Retinal pigment epithelial cell (primary cell): ENCODE measurements around the gene NCF1.
"Not testable (repeated sequence)": the region's sequence is repeated elsewhere in the genome, so short reads cannot be mapped to it uniquely, and the experiment has no call there.

Experiments used
- DNase-seq: peaks from one replicate; pipeline ENCODE4 v3.0.0-alpha.2; 2010; ENCODE audit warnings: low read depth
- H3K4me3 ChIP-seq: 2 replicates; pipeline ENCODE4 v1.5.1; 2011; ENCODE audit warnings: mild to moderate bottlenecking, low read length, control low read depth, moderate library complexity
- CTCF ChIP-seq: conservative IDR thresholded peaks from 2 replicates; pipeline ENCODE4 v1.5.1; 2011; ENCODE audit warnings: low read depth, low read length, control low read depth, inconsistent platforms

The NCF1 gene

DNA sequence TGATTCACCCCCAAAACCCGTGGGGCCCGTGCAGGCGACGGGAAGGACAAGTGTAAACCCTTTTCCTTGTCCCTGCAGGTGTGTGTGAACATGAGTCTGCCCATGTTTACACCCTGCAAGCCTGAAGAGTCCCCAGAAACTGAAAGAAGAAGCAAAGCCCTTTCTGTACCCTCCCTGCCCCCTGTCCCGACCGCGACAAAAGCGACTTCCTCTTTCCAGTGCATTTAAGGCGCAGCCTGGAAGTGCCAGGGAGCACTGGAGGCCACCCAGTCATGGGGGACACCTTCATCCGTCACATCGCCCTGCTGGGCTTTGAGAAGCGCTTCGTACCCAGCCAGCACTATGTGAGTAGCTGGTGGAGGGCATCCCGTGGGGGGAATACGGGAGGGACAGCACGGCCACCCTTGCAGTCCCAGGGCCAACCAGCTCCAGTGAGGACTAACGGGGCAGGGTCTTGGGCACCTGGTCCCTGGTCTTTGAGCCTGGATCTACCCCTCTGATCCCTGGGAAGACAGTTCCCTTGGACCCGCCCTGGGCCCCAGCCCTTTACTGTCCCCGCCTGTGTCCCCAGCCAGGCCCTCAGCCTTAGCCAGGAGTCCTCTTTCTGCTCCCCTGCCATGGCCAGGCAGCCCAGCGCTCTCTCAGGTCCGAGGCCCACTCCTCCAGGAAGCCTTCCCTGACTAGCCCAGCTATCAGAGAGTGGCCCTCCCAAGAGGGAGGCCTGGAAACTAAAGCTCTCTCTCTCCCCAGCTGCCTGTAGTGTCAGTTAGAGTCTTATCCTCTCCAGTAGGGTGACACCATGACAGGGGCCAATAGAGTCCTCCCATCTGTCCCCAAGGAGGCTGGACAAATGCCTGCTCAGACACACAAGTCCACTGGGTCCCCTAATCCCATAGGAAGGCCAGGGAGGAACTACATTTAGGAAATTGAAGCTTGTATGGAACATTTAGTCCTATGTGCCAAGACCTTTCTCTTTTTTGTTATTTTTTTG is at the start of gene NCF1:
NCF1 (plus strand) TSS at position 252 of the 991 bp plus-strand sequence; CDS start at position 273, 21 bp downstream.
- H3K4me3 ChIP-seq, DNase-seq: not testable (repeated sequence)

DNA sequence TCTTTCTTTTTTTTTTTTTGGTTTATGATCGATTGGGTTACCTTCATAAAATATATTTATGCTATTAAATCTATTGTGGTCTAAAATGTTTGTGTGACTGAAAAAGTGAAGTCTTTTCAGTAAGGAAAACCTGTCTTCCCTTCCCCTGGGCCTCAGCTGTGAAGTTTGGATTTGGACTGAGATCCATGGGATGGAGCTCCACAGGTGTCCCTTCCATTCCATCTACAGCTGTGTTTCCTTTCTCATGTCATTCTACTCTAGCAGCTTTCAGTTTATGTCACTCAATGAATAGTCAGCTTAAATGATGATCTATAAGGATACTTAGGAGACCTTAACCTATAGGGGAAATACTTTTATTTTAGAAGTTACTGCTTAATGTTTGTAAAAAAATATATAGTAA is 48.0 kb upstream of the NCF1 start:
- H3K4me3 ChIP-seq = no peak overlapping the region
- DNase-seq = no peak
- no peak for TF ChIP-seq CTCF

- H3K4me3 ChIP-seq = no peak overlapping the region
- no peak for TF ChIP-seq CTCF
- DNase-seq = no peak
Measured at GRCh38 chr7:74726309-74727101, 47.3 kb upstream of the NCF1 start.

GRCh38 chr7:74728686-74729085 is 45.1 kb upstream of the NCF1 start:
- not testable (repeated sequence) for DNase-seq, H3K4me3 ChIP-seq

- H3K4me3 ChIP-seq, DNase-seq: not testable (repeated sequence)
Measured at GRCh38 chr7:74730186-74730585, 43.6 kb upstream of the NCF1 start.

DNA sequence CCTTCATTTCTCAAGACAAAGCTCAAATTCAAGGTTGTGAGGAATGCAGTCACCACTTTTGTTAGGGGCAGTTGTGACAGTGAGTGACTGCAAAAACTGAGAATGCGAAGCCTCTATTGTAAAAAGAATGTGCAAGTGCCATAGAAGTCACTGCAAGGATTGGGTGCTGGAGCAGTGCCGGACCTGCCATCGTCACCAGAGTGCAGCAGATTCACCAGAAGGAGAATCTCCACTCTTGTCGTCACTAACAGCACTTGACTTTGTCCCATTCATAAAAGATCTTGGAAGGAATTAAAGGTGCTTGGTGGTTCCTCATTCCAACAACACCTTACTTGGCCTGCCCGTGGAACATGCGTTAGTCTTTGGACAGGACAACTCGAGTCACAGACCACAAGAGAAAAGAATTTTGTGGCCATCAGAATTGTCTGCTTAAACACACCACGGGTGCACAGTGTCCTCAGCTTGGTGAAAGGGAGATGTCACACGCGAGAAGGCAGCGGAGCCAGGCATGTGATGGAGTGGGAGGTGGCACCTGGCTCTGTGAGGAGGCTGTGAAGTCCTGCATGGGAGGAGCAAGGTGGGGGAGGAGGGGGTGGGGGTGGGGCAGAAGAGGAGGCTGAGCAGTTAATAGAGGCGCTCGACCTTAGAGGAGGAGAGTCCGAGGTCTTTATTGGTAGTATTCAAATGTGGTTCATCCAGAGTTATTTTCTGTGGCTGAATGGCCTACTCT is 33.7 kb upstream of the NCF1 start:
- H3K4me3 ChIP-seq, DNase-seq: not testable (repeated sequence)

DNA sequence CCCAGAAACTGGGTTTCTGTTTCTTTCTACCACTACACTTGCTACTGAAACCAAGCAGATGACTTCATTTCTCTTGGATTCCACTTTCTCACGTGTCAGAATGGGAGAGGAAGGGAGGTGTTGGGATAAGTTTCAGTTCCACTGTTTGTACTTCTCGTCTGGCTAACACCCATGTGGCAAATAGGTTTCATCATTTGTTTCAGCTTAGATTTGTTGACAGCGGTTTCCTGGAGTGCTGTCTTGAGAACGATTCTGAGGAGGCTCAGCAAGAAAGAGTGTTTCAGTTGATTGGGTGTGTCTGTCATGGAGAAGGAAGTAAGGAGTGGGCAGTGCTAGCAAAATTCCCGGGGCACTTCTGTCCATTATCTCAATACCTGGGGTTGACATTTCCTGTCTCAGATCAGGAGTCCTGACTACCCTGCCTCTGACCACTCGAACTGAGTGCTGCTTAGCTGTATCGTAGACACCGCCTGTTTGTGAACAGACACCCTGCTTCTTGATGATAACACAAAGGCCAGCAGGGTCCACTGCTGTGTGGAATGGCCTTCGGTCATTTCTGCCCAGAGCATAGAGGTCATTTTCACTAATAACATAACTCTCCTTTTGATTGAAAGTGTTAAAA is 29.8 kb upstream of the NCF1 start:
- DNase-seq, H3K4me3 ChIP-seq: not testable (repeated sequence)

- H3K4me3 ChIP-seq = not testable (repeated sequence)
Measured at GRCh38 chr7:74753921-74754482, 19.8 kb upstream of the NCF1 start.

GRCh38 chr7:74756673-74757072 is 17.1 kb upstream of the NCF1 start:
- not testable (repeated sequence) for H3K4me3 ChIP-seq, DNase-seq

More at GRCh38 chr7:74753921-74754482, 19.8 kb upstream of the NCF1 start:
- DNase-seq = not testable (repeated sequence)

DNA sequence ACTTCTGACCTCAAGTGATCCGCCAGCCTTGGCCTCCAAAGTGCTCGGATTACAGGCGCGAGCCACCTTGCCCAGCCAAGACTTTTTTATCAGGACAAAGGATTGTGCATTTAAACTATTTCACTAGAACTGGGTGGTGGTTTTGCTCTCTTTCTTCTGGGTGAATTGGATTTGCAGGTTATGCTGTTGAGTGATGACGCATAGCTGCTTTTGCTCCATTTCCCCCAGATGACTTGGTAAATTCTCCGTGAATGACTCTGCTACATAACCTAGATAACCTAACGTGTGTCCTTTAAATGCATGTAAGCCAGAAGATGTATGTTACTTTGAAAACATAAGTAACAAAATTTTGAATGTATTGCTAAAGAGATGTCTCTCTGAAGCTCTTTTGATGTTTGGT is 15.5 kb upstream of the NCF1 start:
- not testable (repeated sequence) for DNase-seq, H3K4me3 ChIP-seq

GRCh38 chr7:74758982-74759381 is 14.8 kb upstream of the NCF1 start:
- DNase-seq, H3K4me3 ChIP-seq: not testable (repeated sequence)

DNA sequence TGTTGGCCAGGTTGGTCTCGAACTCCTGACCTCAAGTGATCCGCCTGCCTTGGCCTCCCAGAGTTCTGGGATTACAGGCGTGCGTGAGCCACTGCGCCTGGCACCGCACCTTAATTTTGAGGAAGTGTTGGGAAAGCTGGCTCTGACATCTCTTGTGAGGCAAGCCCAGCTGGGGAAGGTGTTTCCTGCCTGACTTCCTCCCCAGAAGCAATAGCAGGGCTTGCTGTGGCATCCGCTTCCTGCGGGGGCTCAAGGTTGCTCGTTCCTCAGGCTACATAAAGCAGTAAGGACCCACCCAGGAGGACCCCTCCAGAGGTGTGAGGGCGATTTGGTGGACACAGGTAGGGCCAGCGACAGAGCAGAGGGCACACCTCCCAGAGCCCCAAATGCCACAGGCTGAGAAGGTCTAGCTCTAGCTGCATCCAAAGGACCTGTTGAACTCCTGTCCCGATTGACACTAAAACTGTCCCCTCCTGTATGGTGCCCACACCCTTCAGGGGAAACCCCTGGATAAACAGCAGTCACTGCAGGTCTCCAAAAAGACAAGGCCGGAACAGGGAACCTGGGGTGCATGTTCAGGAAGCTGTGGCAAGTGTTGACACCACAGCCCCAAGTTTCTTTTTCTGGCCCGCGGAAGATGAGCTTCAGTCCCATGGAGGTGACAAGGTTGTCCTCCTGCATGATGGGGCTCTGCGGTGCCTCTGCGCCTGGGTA is 8.4 kb upstream of the NCF1 start:
- H3K4me3 ChIP-seq, DNase-seq: not testable (repeated sequence)

DNA sequence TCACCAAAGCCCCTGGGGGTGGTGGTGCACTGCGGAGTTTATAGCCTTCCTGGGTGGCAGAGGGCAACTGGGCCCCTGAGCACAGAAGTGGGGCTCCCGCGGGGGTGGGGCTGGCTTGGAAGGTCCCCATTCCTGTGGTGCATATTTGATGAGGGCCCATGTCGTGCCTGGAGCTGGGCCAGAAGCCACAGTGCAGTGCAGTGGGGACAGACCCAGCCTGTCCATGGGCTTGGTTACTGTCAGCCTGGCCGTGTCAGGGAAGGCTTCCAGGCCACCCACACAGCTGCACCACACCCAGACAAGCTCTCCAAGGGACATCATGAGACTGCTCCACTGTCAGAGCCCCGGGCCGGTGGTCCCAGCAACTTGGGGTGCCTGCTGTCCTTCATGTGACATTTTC is 7.3 kb upstream of the NCF1 start:
- not testable (repeated sequence) for DNase-seq, H3K4me3 ChIP-seq

DNA sequence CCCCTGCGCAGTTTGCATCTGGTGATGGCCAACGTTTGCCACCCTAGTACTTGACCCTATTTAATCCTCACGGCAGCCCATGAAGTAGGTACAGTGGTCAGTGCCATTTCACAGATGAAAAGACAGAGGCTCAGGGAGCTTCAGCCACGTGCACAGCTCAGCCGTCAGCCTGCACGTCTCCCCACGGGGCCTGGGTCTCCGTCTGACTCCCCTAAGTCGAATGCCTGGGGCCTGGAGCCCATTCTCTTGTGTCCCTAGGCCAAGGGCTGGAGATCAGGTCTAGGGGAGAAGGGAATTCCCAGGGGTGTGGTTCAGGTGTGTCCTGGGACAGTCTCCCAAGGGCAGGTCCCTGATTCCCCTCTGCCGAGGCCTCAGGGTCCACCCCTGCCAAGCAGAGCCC is 6.8 kb upstream of the NCF1 start:
- H3K4me3 ChIP-seq, DNase-seq: not testable (repeated sequence)

DNA sequence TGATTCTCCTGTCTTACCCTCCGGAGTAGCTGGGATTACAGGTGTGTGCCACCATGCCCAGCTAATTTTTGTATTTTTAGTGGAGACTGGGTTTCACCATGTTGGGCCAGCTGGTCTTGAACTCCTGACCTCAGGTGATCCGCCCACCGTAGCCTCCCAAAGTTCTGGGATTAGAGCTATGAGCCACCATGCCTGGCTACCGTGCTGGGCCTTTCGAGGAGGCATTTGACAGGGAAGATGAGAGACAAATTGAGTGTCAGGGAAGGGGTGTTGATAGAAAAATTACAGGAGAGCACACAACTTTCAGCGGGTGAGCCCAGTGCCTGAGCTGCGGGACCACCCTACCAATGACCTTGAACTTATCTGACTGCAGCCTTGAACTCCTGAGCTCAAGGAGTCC is 3.7 kb upstream of the NCF1 start:
- DNase-seq = not testable (repeated sequence)

More for the DNA sequence above, 3.7 kb upstream of the NCF1 start:
- not testable (repeated sequence) for H3K4me3 ChIP-seq
